NB4 (cell line): ENCODE measurements around the gene SEZ6L2.
A peak's percentile ranks its signal among the peaks of the same experiment; 100 is the strongest.

ENCODE experiments used
- DNase-seq: peaks from one replicate; pipeline ENCODE4 v3.0.0; 2010; ENCODE audit warnings: low read depth
- H3K4me3 ChIP-seq: one replicate; pipeline ENCODE4 v1.5.1; 2011; ENCODE audit warnings: mild to moderate bottlenecking, low read depth, low read length, moderate library complexity
- CTCF ChIP-seq: IDR thresholded peaks from one replicate; pipeline ENCODE4 v1.5.1; 2012; ENCODE audit warnings: low read depth, low read length
- MAX ChIP-seq: IDR thresholded peaks from 2 replicates; pipeline ENCODE4 v1.6.1; 2011; ENCODE audit warnings: low read depth, low read length
- MYC ChIP-seq: IDR thresholded peaks from 2 replicates; pipeline ENCODE4 v1.6.1; 2011; ENCODE audit warnings: low read depth, low read length
- POLR2A ChIP-seq: IDR thresholded peaks from 2 replicates; pipeline ENCODE4 v1.6.1; 2011; ENCODE audit warnings: mild to moderate bottlenecking; ENCODE audit not compliant: insufficient read length; ENCODE audit errors: extremely low read depth

Gene SEZ6L2

GRCh38 chr16:29862383-29862883 is 36.9 kb downstream of the SEZ6L2 start:
- TF ChIP-seq MAX (no peak), POLR2A (no peak), MYC (no peak), CTCF (no peak)
- DNase-seq = no peak
- H3K4me3 ChIP-seq = peak overlapping the region; percentile 77

GRCh38 chr16:29860218-29860617 is 39.1 kb downstream of the SEZ6L2 start:
- H3K4me3 ChIP-seq = no peak overlapping the region
- no peak for TF ChIP-seq MYC
- no peak for TF ChIP-seq MAX
- no peak for TF ChIP-seq POLR2A
- no peak for TF ChIP-seq CTCF
- no peak for DNase-seq

- TF ChIP-seq MAX (no peak), MYC (no peak), POLR2A (no peak), CTCF (no peak)
- no peak overlapping the region for H3K4me3 ChIP-seq
- DNase-seq = no peak
Measured at GRCh38 chr16:29858974-29859373, 40.4 kb downstream of the SEZ6L2 start.

GRCh38 chr16:29858149-29858849 is 41.1 kb downstream of the SEZ6L2 start:
- TF ChIP-seq POLR2A = no peak
- no peak for TF ChIP-seq MYC
- TF ChIP-seq MAX = no peak
- no peak for TF ChIP-seq CTCF
- no peak for DNase-seq
- no peak overlapping the region for H3K4me3 ChIP-seq

GRCh38 chr16:29857133-29857760 is 42.1 kb downstream of the SEZ6L2 start:
- no peak overlapping the region for H3K4me3 ChIP-seq
- no peak for DNase-seq
- TF ChIP-seq POLR2A (no peak), CTCF (no peak), MAX (no peak), MYC (no peak)
